Head of caudate nucleus (tissue), 42 donors: ENCODE results near the gene CFAP97.

ENCODE experiments used
- DNase-seq, 42 donors: peaks; one replicate each; pipeline versions ENCODE4 v3.0.0 to v3.0.0-alpha.2; 2020 to 2021; ENCODE audit warnings: mixed read lengths in 7 of 42
- intact Hi-C: fragments of 100-400 bp; cut with DNase I; formaldehyde crosslinking; loops from one replicate; pipeline ENCODE4 v1.15.0; 2022

Gene CFAP97

DNA sequence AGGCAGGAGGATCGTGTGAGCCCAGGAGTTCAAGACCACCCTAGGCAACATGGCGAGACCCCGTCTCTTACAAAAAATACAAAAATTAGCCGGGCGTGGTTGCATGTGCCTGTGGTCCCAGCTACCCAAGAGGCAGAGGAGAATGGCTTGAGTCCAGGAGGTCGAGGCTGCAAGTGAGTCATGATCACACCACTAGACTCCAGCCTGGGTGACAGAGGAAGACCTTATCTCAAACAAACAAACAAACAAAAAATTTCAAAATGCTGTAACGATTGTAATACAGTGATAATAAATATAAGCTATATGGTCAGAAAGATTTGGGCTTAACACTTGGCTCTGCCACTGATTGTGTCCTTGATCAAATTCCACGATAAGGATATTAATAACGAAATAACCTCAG is 36.6 kb downstream of the CFAP97 start:
- intact Hi-C loops, result no loop called here
- DNase-seq, result no peak

DNA sequence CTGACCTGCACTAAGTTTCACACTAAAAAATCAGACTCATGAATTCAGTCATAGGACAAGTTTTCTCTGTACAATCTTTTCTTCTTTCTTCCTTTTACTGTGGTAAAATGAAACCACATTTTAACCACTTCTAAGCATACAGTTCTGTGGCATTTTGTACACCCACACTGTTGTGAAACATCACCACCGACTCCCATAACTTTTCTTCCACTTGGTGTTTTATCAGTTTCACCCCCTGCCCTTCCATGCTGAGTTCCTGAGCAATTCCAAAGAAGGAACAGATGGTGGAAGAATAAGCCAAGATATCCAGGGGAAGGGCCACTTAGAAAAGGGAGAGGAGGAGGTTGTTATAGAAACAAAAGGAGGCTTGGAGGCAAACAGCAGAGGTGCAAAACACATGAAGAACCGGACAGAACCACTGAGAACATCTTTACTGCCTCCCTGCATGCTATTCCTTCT is 38.2 kb downstream of the CFAP97 start:
- DNase-seq, result no peak
- intact Hi-C loops, result no loop called here

DNA sequence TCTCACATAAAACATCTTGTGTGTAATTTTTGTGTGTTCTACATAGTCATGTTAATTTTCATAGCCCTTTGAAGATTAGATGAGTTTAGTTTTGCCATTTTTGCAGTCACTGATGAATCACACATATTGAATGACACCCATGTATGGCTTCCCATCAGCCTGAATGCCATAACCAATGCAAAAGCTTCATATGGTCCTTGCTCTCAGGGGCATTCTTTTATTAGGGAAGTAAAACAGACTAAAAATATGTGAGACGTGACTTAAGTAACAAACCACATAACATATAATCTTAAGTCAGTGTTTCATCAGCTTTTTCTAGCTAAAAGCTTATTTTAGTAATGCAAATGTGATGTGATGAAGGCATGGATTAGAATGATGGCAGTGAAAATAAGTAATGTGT is 52.5 kb downstream of the CFAP97 start:
- intact Hi-C loops, result no loop called here
- no peak for DNase-seq

DNA sequence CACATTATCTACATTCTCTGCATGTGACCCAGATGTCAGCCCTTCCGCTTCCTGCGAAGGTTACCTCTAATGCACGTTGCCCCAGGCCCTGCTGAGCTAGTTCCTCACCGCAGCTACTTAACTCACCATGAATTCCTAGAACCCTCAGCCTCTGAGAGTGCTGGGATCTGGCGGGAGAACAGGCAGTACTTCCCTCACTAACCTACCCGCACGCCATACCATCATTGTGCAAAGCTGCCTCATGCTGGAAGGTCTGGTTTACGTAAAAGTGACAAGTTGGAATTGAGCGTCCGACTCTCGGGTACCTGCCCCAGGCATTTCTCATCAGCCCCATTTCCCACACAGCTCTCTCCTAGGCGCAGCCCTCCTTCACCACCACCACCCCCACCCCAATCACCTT is 54.4 kb downstream of the CFAP97 start:
- intact Hi-C loops, result no loop called here
- peak in 1 of 42 donors; percentile 32 for DNase-seq

DNA sequence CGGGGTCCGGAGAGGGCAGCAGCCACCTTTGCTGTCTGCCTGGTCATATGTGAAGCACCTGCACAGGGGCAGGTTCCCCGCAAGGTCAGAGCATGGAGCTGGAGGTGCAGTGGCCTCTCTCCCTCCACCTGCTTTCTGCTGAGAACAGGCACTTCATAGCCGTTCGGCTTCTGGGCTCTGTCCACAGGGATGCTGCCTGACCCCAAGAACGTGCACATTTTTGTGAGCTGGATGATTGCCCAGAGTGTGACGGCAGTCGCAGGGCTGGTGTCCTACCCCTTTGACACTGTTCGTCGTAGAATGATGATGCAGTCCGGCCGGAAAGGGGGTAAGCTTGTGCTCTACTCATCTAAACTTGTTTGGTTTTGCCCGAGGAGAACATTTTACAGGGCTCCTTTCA is 58.2 kb downstream of the CFAP97 start:
- peak in 6 of 42 donors; percentile 14 to 64 (median 22) for DNase-seq
- intact Hi-C loops, result no loop called here

DNA sequence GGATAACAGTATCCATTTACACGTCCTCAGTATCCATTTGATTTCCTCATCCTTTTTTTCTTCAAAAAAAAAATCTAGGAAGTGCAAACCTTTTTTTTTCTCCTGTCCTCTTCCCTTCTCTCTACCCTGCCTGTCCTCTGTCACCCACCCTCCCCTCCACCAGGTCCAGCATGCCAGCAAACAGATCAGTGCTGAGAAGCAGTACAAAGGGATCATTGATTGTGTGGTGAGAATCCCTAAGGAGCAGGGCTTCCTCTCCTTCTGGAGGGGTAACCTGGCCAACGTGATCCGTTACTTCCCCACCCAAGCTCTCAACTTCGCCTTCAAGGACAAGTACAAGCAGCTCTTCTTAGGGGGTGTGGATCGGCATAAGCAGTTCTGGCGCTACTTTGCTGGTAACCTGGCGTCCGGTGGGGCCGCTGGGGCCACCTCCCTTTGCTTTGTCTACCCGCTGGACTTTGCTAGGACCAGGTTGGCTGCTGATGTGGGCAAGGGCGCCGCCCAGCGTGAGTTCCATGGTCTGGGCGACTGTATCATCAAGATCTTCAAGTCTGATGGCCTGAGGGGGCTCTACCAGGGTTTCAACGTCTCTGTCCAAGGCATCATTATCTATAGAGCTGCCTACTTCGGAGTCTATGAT is 59.1 kb downstream of the CFAP97 start:
- intact Hi-C loops, result loop anchor here (5.0 kb wide), 1 partner anchor 38 kb away; no protein-coding TSS in a partner anchor

DNA sequence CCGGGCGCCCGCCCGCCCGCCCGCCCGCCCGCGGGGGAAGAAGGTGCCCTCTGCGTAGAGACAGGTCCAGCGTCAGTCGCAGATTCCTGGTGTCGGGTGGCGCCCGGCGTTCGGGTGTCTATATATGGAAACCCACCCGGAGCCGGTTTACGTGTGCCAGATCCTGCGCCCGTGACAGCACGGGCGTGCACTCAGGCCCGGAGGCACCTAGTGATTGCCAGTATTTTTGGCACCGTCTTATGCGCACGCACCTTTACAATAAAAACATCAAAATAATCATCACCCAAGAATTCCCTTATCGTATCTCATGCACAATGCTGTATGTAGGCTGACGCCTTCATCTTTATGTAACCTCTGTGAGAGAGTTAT is 60.2 kb downstream of the CFAP97 start:
- peak; percentile 30 to 82 (median 62) for DNase-seq
- intact Hi-C loops, result loop anchor here (5.0 kb wide), 1 partner anchor 39 kb away; no protein-coding TSS in a partner anchor

More for the DNA sequence above, 59.1 kb downstream of the CFAP97 start:
- DNase-seq, result peak in 10 of 42 donors; percentile 16 to 54 (median 40)

DNA sequence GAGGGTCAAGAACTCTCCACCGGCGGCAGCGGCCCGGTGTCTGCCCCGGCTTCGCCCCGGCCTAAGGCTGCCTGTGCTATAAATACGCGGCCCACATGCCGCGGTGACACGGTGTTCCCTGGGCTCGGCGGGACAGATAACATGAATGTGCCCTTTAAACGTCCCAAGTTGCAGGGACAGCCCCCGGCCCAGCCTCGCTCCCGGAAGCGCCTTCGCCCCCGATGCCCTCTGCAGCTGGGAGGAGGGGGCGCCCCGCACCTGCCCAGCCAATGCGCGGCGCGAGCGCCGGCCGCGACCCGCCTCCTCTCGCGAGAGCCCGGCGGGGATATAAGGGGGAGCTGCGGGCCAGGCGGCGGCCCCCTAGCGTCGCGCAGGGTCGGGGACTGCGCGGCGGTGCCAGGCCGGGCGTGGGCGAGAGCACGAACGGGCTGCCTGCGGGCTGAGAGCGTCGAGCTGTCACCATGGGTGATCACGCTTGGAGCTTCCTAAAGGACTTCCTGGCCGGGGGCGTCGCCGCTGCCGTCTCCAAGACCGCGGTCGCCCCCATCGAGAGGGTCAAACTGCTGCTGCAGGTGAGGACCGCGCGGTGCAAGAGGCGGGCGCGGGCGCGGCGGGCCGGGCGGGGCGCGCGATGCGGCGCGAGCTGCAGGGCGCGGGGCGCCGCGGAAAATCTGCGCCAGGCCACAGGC is 60.7 kb downstream of the CFAP97 start, which contains the start of gene SLC25A4:
SLC25A4 (plus strand) TSS at position 355 of the 689 bp plus-strand sequence; CDS start at position 462, 107 bp downstream.
- peak; percentile 78 to 98 (median 94) for DNase-seq
- intact Hi-C loops, result loop anchor here (5.0 kb wide), 1 partner anchor 39 kb away; no protein-coding TSS in a partner anchor

DNA sequence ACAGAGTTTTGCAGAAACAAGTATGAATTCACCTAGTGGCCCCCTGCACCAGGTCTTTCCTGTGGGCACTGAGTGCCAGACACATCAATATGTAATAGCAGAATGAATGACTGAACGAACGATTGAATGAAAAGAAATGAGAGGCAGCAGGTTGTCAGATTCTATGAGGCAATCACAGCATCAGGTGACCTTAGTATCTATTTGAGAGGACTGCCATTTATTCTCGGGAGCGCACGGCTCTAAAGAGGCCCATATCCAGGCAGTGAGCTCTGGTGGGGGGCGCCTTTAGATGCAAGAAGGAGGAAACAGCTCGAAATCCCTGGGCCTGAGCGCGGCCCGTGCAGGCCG is 61.3 kb downstream of the CFAP97 start:
- intact Hi-C loops, result loop anchor here (5.0 kb wide), 1 partner anchor 40 kb away; no protein-coding TSS in a partner anchor
- peak in 2 of 42 donors; percentile 32 to 59 for DNase-seq

DNA sequence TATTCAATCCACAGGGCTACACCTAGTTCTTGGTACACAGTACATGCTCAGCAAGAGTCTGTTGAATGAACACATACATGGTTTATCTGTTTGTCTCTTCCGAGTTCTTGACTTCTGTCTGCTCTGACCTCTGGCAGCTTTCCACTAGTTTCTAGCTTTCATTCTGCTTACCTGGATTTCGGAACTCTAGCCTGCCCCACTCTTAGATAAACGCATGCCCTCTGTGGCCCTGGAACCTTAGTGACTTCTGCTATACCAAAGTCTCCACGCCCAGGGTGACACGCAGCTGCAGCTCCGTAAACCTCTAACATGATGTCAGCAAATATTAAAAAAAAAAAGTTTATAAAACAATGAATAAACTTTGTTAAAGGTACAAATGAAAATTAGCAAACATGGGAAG is 62.0 kb downstream of the CFAP97 start:
- intact Hi-C loops, result loop anchor here (5.0 kb wide), 1 partner anchor 41 kb away; no protein-coding TSS in a partner anchor
- peak in 1 of 42 donors; percentile 38 for DNase-seq

DNA sequence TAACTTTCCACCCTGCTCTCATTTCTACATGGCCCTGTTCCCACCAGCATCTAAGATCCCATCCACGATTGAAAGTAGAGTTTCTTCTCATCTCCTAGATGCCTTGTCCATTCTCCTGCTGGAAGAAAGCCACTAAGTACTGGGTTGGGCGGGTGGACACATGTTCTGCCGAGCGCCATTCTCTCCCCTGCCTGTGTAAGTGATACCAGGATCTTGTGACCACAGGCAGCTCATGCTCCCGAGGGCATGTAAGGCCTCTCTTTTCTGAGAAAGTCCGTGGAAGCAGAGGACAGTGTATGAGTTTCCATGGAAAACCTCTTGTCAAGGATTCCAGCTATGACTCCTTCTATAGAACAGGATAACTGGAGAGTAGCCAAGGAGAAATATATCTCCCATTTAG is 64.1 kb downstream of the CFAP97 start:
- intact Hi-C loops, result loop anchor here (5.0 kb wide), 1 partner anchor 43 kb away; no protein-coding TSS in a partner anchor
- peak in 1 of 42 donors; percentile 28 for DNase-seq

DNA sequence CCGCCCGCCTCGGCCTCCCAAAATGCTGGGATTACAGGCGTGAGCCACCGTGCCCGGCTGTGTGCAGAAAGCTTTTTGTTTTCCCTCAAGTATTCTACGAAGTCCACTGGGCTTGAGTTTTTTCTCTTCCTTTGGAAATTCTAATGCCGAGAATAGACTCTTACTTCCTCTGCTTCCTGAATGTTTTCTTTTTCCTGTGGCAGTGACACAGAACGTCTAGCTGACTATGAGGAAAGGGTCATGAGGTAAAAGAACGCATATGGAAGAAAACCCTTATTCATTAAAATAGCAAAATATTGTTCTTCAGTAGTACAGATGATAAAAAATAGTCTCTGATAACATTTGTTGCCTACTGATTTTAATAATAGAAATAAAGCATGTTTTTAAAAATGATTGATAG is 65.6 kb downstream of the CFAP97 start:
- intact Hi-C loops, result no loop called here
- no peak for DNase-seq

DNA sequence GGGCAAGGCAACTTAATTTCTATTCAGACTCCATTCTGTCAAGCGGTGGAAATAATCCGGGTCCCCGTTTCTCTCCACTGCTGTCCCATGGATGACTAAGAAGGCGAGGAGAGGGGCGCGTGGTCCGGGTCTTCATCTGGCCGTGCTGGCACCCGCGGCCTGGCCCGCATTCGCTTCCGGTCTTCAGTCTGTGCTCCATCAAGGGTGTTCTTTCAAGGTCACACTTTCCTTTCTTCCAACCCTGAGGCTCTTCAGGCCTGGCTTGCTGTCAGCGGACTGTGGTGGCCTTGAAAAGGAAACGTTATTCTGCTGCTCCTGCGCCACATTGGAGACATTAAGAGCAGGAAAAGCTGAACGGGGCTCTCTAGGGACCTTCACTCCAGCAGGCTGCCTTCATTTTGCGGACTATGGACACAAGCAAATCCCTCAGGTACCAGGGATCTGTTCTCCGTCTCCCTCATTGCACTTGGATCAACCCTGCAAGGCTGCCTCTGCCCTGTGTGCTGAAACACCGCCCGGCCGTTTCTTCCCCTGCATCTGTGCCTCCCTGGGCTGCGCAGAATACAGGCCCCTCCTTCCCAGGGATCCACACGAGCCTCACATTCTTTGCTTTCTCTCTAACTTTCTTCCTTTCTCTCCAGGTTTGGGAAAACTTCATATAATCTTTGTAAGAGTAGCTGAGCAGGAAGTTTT is 66.4 kb downstream of the CFAP97 start:
- DNase-seq, result peak in 1 of 42 donors; percentile 28
- intact Hi-C loops, result no loop called here

DNA sequence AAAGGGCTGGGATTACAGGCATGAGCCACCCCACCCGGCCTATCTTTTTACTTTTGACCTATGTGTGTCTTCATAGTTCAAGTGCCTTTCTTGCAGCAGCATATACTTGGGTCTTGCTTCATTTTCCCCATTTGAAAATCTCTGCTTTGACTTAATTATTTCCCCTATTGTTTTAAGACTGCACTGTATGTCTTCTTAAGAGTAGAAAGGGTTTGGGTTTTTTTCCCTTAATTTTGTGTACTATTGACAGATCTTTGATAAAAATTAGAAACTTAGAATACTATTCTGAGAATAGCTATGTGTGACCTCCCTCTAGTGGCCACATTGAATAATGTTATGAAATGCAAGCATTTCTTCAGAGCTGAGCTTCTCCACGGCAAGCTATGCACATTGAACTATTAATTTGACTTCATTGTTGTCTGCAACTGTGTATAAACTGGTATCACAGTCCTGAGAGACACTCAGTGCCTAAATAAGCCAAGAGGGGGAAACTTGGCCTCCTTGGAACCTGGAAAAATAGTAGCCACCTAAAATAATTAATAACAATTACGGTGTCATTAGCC is 69.4 kb downstream of the CFAP97 start:
- peak in 4 of 42 donors; percentile 14 to 54 (median 44) for DNase-seq
- intact Hi-C loops, result no loop called here

DNA sequence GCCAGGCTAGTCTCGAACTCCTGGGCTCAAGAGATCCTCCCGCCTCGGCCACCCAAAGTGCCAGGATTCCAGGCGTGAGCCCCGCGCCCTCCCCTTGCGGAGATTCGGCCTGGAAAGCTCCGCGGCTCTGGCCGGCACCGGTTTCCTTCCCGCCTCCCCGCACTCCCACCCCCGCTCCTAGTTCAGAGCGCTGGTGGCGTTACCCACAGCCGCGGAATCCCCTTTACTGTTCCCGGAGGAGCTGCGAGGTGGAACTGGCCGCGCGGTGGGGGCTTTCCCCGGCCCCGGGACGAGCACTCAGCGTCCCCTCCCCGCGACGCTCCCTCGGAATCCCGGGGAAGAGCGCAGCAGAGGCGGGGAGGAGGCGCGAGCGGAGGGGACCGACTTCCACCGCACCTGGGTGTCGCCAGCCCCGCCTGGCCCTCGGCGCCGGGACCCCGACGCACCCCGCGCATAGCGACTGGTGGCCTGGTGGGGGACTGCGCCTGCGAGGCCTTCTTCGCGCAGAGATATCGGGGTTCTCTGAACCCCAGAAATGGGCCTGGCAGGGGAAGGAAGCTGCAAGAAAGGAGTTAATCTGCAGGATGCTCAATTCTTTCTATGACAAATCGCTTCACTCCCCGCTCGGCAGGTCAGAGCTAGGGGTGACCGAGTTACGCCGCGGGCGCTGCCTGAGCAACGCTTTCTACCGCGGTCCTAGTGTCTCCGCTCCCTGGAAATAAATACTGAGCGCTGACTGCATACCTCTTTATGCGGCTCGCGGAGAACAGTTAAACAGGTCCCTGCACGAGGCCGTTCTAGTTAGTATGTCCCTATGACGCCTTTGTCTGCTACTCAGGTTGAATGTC is 75.3 kb downstream of the CFAP97 start:
- peak in 34 of 42 donors; percentile 14 to 67 (median 38) for DNase-seq
- intact Hi-C loops, result no loop called here

DNA sequence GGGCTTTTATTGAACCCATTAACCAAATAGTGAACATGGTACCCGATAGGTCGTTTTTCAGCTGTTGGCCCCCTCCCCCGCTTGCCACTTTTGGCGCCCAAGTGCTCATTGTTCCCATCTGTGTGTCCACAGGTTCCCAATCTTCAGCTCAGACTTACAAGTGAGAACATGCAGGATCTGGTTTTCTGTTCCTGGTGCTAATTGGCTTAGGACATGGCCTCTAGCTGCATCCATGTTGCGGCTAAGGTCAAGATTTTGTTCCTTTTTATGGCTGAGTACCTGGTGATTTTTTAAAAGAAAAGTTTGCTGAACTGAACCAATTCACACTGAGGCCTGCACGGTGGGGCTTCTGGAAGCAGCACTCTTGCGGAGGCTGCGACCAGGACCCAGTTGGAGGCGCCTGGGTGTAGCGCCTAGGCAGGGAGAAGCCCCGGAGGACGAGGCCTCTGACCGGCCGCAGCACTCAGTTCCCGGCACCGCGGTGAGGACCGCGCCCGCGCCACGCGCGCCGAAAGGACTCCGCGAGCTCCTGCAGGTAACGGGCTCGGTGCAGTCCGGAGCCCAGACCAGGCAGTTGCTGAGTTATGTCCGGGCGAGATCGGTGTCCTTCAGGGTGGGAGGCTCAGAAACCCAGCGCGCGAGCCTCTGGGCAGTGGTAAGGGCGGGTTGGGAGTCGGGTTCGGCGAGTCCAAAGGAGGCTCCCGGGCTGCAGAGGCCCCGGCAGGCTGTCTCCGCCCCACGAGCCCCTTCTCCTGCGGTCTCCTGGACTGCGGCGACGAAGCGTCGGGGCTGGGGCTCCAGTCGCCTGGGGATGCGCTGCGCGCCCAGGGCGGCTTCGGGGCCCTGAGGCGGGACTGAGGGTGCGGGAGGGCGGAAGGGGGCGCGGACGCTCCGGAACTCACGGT is 76.5 kb downstream of the CFAP97 start:
- intact Hi-C loops, result no loop called here
- DNase-seq, result peak in 9 of 42 donors; percentile 5 to 51 (median 24)

DNA sequence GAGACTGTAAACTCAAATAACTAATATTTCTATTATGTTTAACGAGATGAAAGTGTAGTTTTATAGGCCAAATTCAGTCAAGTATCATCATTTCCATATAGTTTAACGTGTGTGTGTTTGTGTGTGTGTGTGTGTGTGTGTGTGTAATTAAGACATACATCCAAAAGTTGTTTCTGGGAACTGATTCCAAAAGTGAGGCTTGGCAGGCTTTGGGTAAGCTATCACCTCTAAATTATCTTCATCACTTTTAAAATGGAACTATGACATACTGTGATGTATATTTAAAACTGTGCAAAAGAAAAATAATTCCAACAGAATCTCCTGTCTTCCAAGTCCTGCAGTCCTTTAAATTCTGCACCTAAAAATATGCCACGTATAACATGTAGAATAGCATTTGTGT is 79.8 kb downstream of the CFAP97 start:
- peak in 1 of 42 donors; percentile 3 for DNase-seq

More for the DNA sequence above, 79.8 kb downstream of the CFAP97 start:
- intact Hi-C loops, result no loop called here
